Measurements from ENCODE around the gene RBM15.

The RBM15 gene, protein sequence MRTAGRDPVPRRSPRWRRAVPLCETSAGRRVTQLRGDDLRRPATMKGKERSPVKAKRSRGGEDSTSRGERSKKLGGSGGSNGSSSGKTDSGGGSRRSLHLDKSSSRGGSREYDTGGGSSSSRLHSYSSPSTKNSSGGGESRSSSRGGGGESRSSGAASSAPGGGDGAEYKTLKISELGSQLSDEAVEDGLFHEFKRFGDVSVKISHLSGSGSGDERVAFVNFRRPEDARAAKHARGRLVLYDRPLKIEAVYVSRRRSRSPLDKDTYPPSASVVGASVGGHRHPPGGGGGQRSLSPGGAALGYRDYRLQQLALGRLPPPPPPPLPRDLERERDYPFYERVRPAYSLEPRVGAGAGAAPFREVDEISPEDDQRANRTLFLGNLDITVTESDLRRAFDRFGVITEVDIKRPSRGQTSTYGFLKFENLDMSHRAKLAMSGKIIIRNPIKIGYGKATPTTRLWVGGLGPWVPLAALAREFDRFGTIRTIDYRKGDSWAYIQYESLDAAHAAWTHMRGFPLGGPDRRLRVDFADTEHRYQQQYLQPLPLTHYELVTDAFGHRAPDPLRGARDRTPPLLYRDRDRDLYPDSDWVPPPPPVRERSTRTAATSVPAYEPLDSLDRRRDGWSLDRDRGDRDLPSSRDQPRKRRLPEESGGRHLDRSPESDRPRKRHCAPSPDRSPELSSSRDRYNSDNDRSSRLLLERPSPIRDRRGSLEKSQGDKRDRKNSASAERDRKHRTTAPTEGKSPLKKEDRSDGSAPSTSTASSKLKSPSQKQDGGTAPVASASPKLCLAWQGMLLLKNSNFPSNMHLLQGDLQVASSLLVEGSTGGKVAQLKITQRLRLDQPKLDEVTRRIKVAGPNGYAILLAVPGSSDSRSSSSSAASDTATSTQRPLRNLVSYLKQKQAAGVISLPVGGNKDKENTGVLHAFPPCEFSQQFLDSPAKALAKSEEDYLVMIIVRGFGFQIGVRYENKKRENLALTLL

DNA sequence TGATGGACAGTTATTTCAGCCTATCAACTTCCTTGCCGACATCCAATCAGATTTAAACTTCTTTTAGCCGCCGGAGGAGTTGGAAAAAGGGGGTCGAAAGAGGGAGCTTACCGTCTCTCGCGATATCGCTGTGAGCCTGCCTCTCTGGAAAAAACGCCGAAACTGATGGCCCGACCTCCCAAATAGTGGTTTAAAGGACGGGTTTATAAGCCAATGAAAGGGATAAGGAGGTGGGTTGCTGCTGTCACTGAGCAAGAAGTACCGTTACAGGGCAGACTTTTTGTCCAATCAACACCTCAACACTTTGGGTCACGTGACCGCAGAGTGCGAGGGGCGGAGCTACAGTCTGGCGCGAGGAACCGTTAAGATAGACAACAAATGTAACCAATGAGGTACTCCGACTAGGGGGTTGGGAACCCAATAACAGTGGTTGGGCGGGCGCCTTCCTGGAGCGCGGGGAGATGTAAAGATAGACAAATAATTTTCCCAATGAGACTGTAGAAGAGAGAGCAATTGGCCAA, at the start of gene RBM15:
Gene RBM15 (plus strand): TSS at position 492 of the 521 bp plus-strand sequence. CDS start 29 bp downstream, at position 521.
- DNase-seq (ENCODE audit: low read depth in 2 of 2), result peak; percentile 100

- DNase-seq (ENCODE audit: low read depth in 2 of 2), result no peak
Measured at GRCh38 chr1:110291241-110292030, 47.7 kb upstream of the RBM15 start.

GRCh38 chr1:110292031-110292741, 47.0 kb upstream of the RBM15 start:
- peak; percentile 20 to 31 for DNase-seq (ENCODE audit: low read depth in 2 of 2)

- DNase-seq (ENCODE audit: low read depth in 2 of 2), result no peak
Measured at GRCh38 chr1:110293601-110294104, 45.5 kb upstream of the RBM15 start.

DNA sequence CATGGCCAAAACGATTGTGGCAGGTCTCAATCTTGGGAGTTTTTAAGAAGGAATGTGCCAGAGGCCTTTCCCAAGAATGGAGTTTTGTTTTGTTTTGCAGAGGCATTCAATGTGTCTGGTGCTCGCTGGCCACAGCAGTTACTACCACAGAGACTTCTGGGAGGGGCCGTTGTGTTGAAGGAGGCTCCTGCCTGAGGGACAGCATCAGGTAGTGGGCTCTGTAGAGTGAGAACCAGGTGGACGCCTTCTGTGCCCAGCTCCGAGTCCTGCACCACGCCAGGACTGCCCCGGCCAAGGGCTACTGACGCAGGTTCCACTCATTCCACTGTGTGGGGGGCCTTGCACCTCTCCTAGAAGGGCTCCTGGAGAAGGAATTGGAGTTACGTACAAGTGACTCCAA, 44.9 kb upstream of the RBM15 start:
- DNase-seq (ENCODE audit: low read depth in 2 of 2), result no peak

DNA sequence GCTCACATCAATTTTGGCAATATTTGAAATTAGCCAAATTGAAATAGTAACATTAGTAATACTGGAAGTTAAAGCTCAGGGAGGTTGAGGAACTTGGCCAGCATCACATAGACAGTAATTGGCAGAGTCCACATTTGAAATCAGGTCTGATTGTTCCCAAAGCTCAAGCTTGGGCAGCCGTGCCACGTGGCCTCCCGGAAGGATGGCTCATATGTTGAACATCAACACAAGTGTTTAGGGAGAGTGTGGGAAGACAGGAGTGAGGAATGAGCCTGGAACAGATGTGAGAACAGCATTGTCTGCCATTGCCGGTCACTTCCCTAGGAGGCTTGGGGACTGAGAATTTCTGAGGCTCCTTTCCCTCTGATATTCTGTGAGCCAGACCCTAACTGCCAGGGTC, 40.2 kb upstream of the RBM15 start:
- no peak for DNase-seq (ENCODE audit: low read depth in 2 of 2)

- no peak for DNase-seq (ENCODE audit: low read depth in 2 of 2)
Measured at GRCh38 chr1:110300412-110301085, 38.6 kb upstream of the RBM15 start.

DNA sequence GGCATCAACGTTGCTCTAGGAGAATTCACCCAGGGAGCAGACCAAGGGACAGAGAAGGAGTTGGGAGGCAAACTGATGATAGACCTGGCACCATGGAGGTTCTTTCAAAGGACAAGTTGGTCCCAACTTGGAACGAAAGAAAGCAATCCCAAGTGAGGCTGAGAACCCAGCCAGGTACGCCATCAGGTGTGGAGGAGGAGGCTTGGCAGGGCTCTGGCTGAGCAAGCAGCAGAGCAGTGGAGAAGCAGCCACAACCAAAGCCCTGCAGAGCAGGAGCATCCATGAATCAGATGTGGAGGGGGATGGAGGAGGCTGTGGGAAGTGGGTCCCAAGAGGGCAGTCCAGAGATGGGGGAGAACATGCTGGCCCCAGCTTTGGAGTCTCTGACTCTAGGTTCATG, 36.3 kb upstream of the RBM15 start:
- no peak for DNase-seq (ENCODE audit: low read depth in 2 of 2)

DNA sequence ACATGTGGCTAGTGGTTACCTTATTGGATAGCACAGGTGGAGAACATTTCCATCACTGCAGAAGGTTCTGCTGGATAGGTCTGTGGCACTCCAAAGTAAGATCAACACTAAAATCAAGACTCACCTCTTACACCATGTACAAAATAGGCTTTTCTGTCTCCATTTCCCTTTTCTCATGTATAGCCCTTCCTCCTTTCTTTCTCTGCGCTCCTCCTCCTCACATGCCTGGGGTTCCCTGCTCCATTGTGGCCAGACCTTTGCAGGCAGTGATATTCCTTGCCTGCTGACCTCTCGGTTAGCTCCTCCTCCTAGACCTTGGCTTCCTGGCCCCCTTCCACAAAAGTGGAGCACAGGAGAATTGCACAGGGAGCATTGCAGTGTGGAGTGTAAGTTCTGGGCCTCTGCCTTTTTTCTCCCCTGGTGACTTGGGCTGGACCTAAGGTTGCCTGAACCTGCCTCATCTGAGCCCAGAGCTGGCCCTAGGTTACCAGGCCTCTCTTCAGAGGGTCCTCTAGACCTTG, 33.2 kb upstream of the RBM15 start:
- no peak for DNase-seq (ENCODE audit: low read depth in 2 of 2)

- DNase-seq (ENCODE audit: low read depth in 2 of 2), result no peak
Measured at GRCh38 chr1:110307239-110307974, 31.8 kb upstream of the RBM15 start.

- DNase-seq (ENCODE audit: low read depth in 2 of 2), result peak; percentile 23 to 28
Measured at GRCh38 chr1:110308247-110308646, 30.9 kb upstream of the RBM15 start.

GRCh38 chr1:110309139-110309538, 30.0 kb upstream of the RBM15 start:
- no peak for DNase-seq (ENCODE audit: low read depth in 2 of 2)

DNA sequence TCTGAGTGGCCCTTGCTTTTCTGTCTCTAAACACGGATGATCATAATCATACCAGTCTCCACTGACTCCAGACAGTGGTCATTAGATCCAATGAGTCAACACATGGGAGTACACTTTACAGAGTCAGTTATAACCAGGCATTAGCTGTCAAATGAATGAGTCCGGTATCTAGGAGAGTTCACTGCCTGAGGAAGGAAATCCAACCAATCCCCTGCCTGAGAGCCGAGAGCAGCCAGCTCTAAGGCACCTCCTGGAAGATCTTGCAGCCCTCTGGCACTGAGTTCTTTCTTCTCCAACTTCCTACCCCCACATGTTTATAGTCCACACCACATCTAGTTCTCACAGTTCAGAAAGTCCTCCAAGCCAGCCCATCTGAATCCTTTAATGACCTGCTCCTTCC, 29.4 kb upstream of the RBM15 start:
- DNase-seq (ENCODE audit: low read depth in 2 of 2), result peak; percentile 18 to 23

DNA sequence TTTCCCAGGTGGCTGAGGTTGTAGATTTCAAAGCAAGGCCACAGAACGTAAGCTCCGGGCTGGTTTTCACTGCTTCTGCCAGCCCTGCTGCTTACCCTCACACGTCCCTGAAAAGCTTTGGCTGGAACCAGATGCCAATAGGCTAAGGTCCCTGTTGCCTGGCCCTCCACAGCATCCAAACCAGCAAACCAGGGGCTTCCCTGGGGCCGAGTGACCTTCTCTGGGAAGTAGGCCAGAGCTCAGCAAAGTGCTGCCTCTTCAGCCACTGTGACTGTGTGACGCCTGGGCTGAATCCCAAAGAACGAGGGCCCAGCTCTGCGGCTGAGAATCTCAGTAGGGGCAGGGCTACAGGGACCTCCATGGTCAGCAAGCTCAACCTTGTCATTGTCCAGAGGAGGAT, 28.9 kb upstream of the RBM15 start:
- no peak for DNase-seq (ENCODE audit: low read depth in 2 of 2)

- DNase-seq (ENCODE audit: low read depth in 2 of 2), result peak; percentile 36 to 37
Measured at GRCh38 chr1:110312188-110313121, 26.7 kb upstream of the RBM15 start.

DNA sequence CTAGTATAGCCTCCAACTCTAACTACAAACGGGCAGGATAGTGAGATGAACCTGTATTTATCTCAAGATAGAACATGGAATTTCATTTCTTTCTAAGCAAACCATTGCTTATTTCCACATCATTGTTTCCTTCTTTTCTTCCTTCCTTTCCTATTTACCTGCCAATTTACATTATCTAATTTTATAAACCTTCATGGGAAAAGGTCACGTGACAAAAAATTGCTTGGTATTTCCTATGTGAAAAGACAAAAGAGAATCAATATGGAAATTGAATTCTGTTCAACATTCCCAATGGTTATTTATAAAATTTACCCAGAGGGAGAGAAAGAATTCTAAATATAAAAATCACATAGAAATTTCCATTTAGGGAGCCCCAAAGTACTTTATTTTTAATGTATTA, 22.4 kb upstream of the RBM15 start:
- DNase-seq (ENCODE audit: low read depth in 2 of 2), result no peak

- DNase-seq (ENCODE audit: low read depth in 2 of 2), result no peak
Measured at GRCh38 chr1:110318046-110318445, 21.1 kb upstream of the RBM15 start.
